Smooth muscle cell (in vitro differentiated cells): ENCODE measurements around the gene PAQR8. TPM values are rescaled to one million over a fixed set of nuclear protein-coding genes. Genes with fewer than 3 reads are reported as not detected.

Experiments
- DNase-seq: peaks from one replicate; lab custom pipeline; 2025; ENCODE audit not compliant: unreplicated experiment; lab: John Stamatoyannopoulos, UW
- H2AFZ ChIP-seq: fragments of 200-600 bp; sonication (generic); 2 replicates; pipeline ENCODE4 v1.6.0; 2016; ENCODE audit warnings: antibody characterized with exemption, low read depth, mild to moderate bottlenecking
- H3F3A ChIP-seq: fragments of 200-600 bp; sonication (generic); 2 replicates; pipeline ENCODE4 v1.6.0; 2017; ENCODE audit warnings: antibody characterized with exemption, low read depth
- H3K27ac ChIP-seq: fragments of 200-600 bp; sonication (generic); 2 replicates; pipeline ENCODE4 v1.5.1; 2016; ENCODE audit warnings: low read depth, mild to moderate bottlenecking
- H3K27me3 ChIP-seq: fragments of 200-600 bp; sonication (generic); 2 replicates; pipeline ENCODE4 v1.6.1; 2016; ENCODE audit warnings: low read depth, mild to moderate bottlenecking
- H3K36me3 ChIP-seq: fragments of 200-600 bp; sonication (generic); 2 replicates; pipeline ENCODE4 v1.5.1; 2016; ENCODE audit warnings: low read depth
- H3K4me1 ChIP-seq: fragments of 200-600 bp; sonication (generic); 2 replicates; pipeline ENCODE4 v1.5.1; 2016; ENCODE audit warnings: low read depth
- H3K4me2 ChIP-seq: fragments of 200-600 bp; sonication (generic); 2 replicates; pipeline ENCODE4 v1.6.0; 2016; ENCODE audit warnings: mild to moderate bottlenecking
- H3K4me3 ChIP-seq: fragments of 200-600 bp; sonication (generic); 2 replicates; pipeline ENCODE4 v1.5.1; 2016; ENCODE audit warnings: mild to moderate bottlenecking
- H3K79me2 ChIP-seq: fragments of 200-600 bp; sonication (generic); 2 replicates; pipeline ENCODE4 v1.6.0; 2016; ENCODE audit warnings: low read depth, mild to moderate bottlenecking
- H3K9ac ChIP-seq: fragments of 200-600 bp; sonication (generic); 2 replicates; pipeline ENCODE4 v1.6.0; 2016; ENCODE audit warnings: low read depth
- H3K9me3 ChIP-seq: fragments of 200-600 bp; sonication (generic); replicated peaks from 2 replicates; pipeline ENCODE4 v1.5.1; 2016; ENCODE audit warnings: low read depth
- H4K20me1 ChIP-seq: fragments of 200-600 bp; sonication (generic); 2 replicates; pipeline ENCODE4 v1.6.0; 2016; ENCODE audit warnings: low read depth
- CTCF ChIP-seq: fragments of 200-600 bp; sonication (generic); IDR thresholded peaks from 2 replicates; pipeline ENCODE4 v1.5.1; 2017; ENCODE audit warnings: borderline replicate concordance, mild to moderate bottlenecking, antibody characterized with exemption; ENCODE audit not compliant: insufficient read depth, poor library complexity, severe bottlenecking
- WGBS: methylation state at CpG from one replicate; pipeline ENCODE4 v1.1.7; 2016; ENCODE audit warnings: low lambda C conversion rate; 5-methylcytosine and 5-hydroxymethylcytosine counted together
- polyA plus RNA-seq: library from polyadenylated mRNA; unstranded; fragments of >200 nt; fragmentation: Nextera tagmentation; extraction: Ambion mirVana; gene quantifications from 2 replicates; pipeline ENCODE4 v1.2.1, GENCODE V29; 2016
- total RNA-seq: library from RNA; depleted of rRNA; stranded (reverse); fragments of >200 nt; gene quantifications from 2 replicates; pipeline ENCODE4 v1.2.3, GENCODE V29; 2014

The PAQR8 gene
- total and polyA plus RNA-seq, 2 experiments from 2014 or later, result 4.3 to 6.1 TPM

- no peaks in the 10 kb centered on the region for H3K9me3 ChIP-seq
- H3K4me3 ChIP-seq, result no peak overlapping the region
- DNase-seq, result no peak
- no peaks in the 10 kb centered on the region for H3F3A ChIP-seq
- H2AFZ ChIP-seq, result no peak overlapping the region
- no peaks in the 10 kb centered on the region for H3K4me1 ChIP-seq
- no peaks in the 10 kb centered on the region for H3K27me3 ChIP-seq
- H3K79me2 ChIP-seq, result no peaks in the 10 kb centered on the region
- no peaks in the 10 kb centered on the region for H4K20me1 ChIP-seq
- H3K27ac ChIP-seq, result no peak overlapping the region
- no peaks in the 10 kb centered on the region for H3K36me3 ChIP-seq
- H3K9ac ChIP-seq, result no peak overlapping the region
- no peak for TF ChIP-seq CTCF
- no peak overlapping the region for H3K4me2 ChIP-seq
- WGBS, result 89% methylated on average over 1 of the region's 1 CpG
Measured at GRCh38 chr6:52435345-52435744, 73.4 kb downstream of the PAQR8 start.

GRCh38 chr6:52438926-52439325 lies 77.0 kb downstream of the PAQR8 start:
- Histone ChIP-seq H3K27me3 (no peaks in the 10 kb centered on the region), H3K4me2 (no peak overlapping the region), H3K4me3 (no peak overlapping the region), H3K4me1 (no peaks in the 10 kb centered on the region), H3K36me3 (no peaks in the 10 kb centered on the region), H3K27ac (no peak overlapping the region), H3K79me2 (no peaks in the 10 kb centered on the region), H3K9ac (no peak overlapping the region), H3F3A (no peaks in the 10 kb centered on the region), H3K9me3 (no peaks in the 10 kb centered on the region), H2AFZ (no peak overlapping the region), H4K20me1 (no peaks in the 10 kb centered on the region)
- DNase-seq, result no peak
- 90% methylated on average over 2 of the region's 2 CpGs for WGBS
- no peak for TF ChIP-seq CTCF

GRCh38 chr6:52454556-52454955 lies 92.6 kb downstream of the PAQR8 start:
- no peak for DNase-seq
- TF ChIP-seq CTCF, result no peak
- Histone ChIP-seq H4K20me1 (no peaks in the 10 kb centered on the region), H3K79me2 (no peaks in the 10 kb centered on the region), H3K36me3 (no peaks in the 10 kb centered on the region), H3K4me2 (no peak overlapping the region), H3K27me3 (no peaks in the 10 kb centered on the region), H3F3A (no peaks in the 10 kb centered on the region), H3K9me3 (no peaks in the 10 kb centered on the region), H2AFZ (no peak overlapping the region), H3K9ac (no peak overlapping the region), H3K4me1 (peaks cover 20% of the 10 kb centered on the region), H3K4me3 (no peak overlapping the region), H3K27ac (no peak overlapping the region)
- WGBS, result 93% methylated on average over 2 of the region's 2 CpGs

- Histone ChIP-seq H3K4me1 (peaks cover 20% of the 10 kb centered on the region), H2AFZ (no peak overlapping the region), H3K9ac (no peak overlapping the region), H3F3A (no peaks in the 10 kb centered on the region), H3K36me3 (no peaks in the 10 kb centered on the region), H3K4me2 (no peak overlapping the region), H3K27ac (no peak overlapping the region), H3K79me2 (no peaks in the 10 kb centered on the region), H3K27me3 (no peaks in the 10 kb centered on the region), H4K20me1 (no peaks in the 10 kb centered on the region), H3K9me3 (no peaks in the 10 kb centered on the region), H3K4me3 (no peak overlapping the region)
- no peak for DNase-seq
- TF ChIP-seq CTCF, result no peak
- WGBS, result 98% methylated on average over 2 of the region's 2 CpGs
Measured at GRCh38 chr6:52457096-52457495, 95.1 kb downstream of the PAQR8 start.
